GM12873 (cell line): ENCODE data around the gene MARS1.

Experiments used
- TF ChIP-seq, protein P1 (sequence below): IDR thresholded peaks from 2 replicates; pipeline ENCODE4 v1.5.1; 2012; ENCODE audit warnings: low read depth, mild to moderate bottlenecking, moderate library complexity, low read length, control low read depth; ENCODE audit not compliant: insufficient read depth; ENCODE audit errors: missing control alignments

MARS1 gene

DNA sequence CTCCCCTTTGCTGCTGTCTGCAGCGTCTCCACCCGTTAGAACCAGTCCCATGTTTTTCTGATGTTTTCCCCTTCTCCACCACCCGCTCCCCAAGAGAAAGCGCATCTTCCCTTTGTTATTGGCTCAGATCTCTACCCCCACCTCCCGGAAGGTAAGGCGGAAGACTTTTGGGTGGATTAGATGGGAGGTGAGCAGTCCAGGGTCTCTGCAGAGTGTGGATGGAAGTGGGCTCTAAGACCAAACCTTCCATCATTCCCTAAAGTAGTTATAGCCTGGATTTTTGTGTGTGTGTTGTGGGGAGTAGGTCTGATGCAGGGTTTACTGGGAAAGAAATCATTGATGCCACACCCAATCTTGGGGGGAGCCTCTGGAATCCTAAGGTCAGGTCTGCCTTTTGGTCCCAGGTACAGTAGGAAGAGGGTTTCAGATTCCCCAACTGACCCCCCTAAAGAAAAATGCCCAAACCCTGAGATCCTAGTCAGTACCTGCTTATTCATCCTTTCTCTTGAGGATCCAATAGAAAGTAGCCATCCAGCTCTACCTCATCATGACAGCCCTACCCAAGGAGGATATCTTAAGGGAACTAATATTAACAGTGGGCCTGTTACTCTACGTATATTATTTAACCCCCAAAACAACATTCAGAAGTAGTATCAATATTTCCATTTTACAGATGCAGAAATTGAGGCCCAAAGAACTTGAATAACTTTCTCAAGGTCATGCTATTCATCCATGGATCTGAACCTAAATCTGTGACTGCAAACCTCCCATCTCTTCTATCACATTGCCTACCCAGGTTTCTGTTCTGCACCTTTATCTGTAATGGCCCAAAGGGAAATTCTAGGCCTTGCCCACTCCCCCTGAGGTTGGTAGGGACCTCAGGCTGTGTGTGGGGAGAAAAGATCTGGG is 63.0 kb downstream of the MARS1 start:
- TF ChIP-seq, protein P1, sequence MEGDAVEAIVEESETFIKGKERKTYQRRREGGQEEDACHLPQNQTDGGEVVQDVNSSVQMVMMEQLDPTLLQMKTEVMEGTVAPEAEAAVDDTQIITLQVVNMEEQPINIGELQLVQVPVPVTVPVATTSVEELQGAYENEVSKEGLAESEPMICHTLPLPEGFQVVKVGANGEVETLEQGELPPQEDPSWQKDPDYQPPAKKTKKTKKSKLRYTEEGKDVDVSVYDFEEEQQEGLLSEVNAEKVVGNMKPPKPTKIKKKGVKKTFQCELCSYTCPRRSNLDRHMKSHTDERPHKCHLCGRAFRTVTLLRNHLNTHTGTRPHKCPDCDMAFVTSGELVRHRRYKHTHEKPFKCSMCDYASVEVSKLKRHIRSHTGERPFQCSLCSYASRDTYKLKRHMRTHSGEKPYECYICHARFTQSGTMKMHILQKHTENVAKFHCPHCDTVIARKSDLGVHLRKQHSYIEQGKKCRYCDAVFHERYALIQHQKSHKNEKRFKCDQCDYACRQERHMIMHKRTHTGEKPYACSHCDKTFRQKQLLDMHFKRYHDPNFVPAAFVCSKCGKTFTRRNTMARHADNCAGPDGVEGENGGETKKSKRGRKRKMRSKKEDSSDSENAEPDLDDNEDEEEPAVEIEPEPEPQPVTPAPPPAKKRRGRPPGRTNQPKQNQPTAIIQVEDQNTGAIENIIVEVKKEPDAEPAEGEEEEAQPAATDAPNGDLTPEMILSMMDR = no peak

DNA sequence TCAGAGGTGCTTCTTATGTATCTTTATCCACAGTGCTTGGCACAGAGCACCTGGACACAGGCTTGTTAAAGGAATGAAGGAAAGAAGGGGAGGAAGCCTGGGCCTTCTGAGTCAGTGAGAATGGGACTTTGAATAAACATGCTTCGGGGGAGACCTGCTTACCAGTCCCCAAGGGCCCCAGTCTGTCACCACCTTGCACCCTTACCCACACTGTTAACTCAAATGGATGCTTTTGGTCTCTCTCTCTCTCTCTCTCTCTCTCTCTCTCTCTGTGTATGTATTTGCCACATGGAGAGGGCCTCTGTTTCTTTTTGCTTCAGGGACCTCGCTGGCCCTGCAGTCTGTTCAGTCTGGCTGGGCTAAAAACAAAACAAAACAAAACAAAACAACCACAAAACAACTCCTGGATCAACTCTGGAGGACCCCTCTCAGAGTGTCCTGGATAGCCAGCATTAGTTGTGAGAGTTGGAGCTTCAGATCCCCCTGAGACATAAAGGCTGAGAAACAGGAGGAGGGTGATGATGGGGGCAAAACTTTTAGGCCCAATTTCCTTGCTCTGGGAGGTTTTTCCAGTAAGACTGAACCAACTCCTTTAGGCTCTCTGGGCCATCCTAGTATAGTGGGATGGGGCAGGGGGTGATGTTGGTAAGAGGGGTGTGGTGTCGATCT is 63.9 kb downstream of the MARS1 start:
- TF ChIP-seq, protein P1 = no peak

DNA sequence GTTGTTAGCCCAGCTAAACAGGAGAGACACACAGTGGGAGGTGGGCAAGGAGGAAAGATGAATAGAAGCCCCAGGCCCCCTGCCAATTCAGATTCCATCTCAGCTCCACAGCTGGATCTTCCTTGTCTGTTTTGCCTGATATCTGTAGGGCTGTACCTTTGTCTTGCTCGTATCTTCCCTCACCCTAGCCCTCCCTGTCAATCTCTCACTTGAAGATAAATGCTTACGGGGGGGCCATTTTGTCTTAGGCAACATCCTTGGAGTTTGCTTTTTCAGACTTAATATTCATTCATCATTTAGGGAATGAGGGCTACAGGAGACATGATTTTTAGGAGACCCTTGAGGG is 64.4 kb downstream of the MARS1 start:
- TF ChIP-seq, protein P1 = no peak

DNA sequence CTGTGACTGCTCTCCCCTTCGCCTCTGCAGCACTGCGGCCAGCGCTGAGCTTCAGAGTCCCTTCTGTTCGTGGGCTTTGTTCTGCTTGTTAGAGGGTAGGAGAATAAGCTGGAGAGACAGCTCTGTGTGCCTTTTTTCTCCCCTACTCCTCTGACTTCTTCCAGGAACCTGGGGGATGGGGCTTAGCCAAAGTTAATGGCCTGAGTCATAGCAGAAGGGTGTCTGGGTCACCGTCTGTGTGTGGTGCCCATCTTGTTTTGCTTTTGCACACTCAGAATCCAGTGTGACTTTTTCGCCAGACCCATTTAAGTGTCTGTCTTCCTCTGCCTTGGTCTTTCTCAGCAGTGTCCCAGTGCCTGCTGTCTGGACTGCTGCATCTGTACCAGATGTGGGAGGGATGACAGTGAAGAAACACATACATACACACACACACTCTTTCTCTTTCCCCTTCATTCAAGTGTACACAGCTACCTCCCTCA is 65.0 kb downstream of the MARS1 start:
- TF ChIP-seq, protein P1 = no peak

DNA sequence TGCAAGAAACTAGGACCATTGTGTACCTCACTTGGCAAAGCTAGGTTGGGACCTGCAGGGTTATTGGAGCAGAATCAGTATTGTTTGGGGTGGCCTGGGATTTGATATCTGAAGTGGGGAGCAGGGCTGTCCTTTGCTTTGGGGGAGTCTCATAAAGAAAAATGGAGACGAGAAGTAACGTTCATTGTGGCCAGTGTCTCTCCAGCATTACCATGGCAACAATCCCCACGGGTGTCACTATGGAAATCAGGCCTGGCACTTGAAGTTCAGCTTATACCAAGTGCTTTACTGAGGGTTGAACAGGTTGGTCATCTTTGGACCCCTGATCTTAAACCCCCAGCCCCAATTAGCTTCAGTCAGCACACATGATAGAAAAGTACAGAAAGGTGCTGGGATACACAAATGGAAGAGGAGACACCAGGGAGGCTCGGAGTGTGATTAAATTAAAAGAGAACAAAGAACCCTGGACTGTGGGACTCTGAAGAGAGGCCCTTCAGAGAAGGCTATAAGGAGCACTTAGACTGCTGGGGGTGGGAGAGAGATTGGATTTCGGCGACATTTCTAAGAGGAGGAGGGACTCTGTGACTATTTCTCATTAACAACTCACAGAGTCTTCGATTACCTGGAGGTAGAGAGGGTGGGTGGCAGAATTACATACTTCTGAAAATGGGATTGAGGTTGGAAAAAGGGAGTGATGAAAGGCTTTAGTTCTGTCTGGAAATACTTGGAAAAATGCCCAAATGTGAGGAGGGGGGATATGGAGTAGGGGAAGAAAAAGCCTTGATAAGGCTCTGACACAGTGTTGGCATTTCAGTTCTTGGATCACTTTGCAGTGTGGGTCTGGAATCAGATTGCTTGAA is 65.7 kb downstream of the MARS1 start:
- TF ChIP-seq, protein P1 = no peak

DNA sequence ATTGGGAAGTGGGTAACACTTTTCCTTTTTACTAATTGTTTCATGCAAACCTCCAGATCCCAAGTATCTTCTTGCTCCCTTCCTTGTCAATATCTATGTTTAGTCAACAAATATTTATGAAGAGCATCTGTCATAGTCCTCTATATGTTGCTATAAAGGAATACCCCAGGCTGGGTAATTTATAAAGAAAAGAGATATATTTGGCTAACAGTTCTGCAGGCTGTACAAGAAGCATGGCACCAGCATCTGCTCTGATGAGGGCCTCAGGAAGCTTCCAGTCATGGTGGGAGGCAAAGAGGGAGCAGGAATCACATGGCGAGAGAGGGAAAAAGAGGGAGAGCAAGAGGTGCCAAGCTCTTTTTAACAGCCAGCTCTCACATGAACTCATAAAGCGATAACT is 66.6 kb downstream of the MARS1 start:
- TF ChIP-seq, protein P1 = no peak
